ENCODE measurements around the gene ZNF844.
"Not testable (repeated sequence)": the region's sequence is repeated elsewhere in the genome, so short reads cannot be mapped to it uniquely, and the experiment has no call there.

ZNF844 gene

DNA sequence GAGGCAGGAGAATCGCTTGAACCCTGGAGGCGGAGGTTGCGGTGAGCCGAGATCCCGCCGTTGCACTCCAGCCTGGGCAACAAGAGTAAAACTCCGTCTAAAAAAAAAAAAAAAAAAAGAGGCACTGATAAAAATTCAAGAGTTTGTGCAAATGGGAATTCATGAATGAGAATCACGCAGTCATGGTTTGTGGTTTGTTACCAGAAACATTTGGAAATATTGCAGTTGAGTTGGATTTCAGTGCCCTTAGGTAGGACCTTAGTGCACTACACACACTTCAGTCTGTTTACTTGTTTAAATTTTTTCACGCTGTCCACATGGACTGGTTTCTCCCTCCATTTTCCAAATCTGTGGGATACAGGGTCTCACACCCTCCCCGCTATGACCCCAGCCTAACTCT is 28.4 kb downstream of the ZNF844 start:
- no peak for DNase-seq

- no peak for DNase-seq
These were observed 29.2 kb downstream of the ZNF844 start for GRCh38 chr19:12093777-12094176.

DNA sequence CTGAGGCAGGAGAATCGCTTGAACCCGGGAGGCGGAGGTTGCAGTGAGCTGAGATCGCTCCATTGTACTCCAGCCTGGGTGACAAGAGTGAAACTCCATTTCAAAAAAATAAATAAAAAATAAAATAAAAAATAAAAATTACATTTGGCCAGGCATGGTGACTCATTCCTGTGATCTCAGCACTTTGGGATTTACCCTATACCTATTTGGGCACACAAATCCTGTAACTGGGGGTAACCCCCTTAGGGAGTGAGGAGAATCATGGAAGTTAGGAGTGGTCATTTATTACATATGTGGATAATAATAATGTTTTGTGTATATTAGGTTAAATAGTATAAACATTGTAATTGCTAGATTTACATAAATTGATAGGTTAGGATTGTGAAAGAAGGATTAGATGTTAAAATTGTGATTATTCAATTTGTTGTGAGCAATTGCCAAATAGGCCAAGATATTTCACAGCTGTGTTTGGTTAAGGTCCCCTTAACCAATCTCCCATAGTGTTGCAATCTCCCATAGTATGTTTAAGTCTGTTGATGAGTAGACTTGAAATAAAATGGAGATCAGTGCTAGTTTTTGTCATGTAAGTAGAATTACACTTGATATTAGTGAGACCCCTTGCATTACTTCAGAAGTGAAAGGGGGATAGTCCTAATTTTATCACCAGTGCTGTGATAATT is 30.7 kb downstream of the ZNF844 start:
- DNase-seq, result no peak

DNA sequence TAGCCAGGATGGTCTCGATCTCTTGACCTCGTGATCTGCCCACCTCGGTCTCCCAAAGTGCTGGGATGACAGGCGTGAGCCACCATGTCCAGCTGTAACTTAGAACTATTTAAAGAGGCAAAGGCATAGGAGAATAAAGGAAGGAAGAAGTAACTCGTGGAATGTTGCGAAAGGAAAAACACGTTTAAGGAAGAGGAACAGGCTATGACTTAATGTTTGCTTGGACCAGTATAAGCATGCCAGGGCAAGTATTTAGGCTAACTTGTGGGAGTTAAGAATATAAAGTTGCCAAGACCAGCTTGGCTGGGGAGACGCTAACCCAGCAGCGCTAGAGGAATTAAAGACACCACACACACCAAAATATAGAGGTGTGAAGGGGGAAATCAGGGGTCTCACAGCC is 33.5 kb downstream of the ZNF844 start:
- no peak for DNase-seq

DNA sequence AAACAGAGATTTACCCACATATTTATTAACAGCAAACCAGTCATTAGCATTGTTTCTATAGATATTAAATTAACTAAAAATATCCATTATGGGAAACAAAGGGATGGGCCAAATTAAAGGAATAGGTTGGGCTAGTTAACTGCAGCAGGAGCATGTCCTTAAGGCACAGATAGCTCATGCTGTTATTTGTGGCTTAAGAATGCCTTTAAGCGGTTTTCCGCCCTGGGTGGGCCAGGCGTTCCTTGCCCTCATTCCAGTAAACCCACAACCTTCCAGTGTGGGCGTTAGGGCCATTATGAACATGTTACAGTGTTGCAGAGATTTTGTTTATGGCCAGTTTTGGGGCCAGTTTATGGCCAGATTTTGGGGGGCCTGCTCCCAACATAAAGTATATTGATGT is 39.4 kb downstream of the ZNF844 start:
- not testable (repeated sequence) for DNase-seq

- DNase-seq, result no peak
These were observed 46.6 kb downstream of the ZNF844 start for GRCh38 chr19:12111176-12111575.

- DNase-seq, result no peak
These were observed 47.6 kb downstream of the ZNF844 start for GRCh38 chr19:12111943-12112637.

- no peak for DNase-seq
These were observed 48.2 kb downstream of the ZNF844 start for GRCh38 chr19:12112701-12113100.

- no peak for DNase-seq
These were observed 48.6 kb downstream of the ZNF844 start for GRCh38 chr19:12113121-12113520.

GRCh38 chr19:12117201-12117970 is 52.9 kb downstream of the ZNF844 start:
- no peak for DNase-seq

- no peak for DNase-seq
These were observed 62.2 kb downstream of the ZNF844 start for GRCh38 chr19:12126707-12127106.
